Brain microvascular endothelial cell (primary cell): ENCODE data around the gene HYAL3.
"Not testable (repeated sequence)": the region's sequence is repeated elsewhere in the genome, so short reads cannot be mapped to it uniquely, and the experiment has no call there.

Experiments used
- DNase-seq: peaks from one replicate; pipeline ENCODE4 v3.0.0-alpha.2; 2020
- H3K27ac ChIP-seq: fragments of 250-450 bp; sonication (Bioruptor Pico); 2 replicates; pipeline ENCODE4 v1.5.1; 2020; ENCODE audit warnings: mild to moderate bottlenecking, moderate library complexity
- H3K27me3 ChIP-seq: fragments of 250-450 bp; sonication (Bioruptor Pico); replicated peaks from 2 replicates; pipeline ENCODE4 v1.5.1; 2020; ENCODE audit warnings: mild to moderate bottlenecking
- H3K36me3 ChIP-seq: fragments of 250-450 bp; sonication (Bioruptor Pico); replicated peaks from 2 replicates; pipeline ENCODE4 v1.5.1; 2020; ENCODE audit warnings: mild to moderate bottlenecking
- H3K4me3 ChIP-seq: 2 replicates; pipeline ENCODE4 v1.5.1; 2011; ENCODE audit warnings: low read depth, mild to moderate bottlenecking, control low read depth, low read length, moderate library complexity
- CTCF ChIP-seq: IDR thresholded peaks from 2 replicates; pipeline ENCODE4 v1.5.1; 2011; ENCODE audit warnings: low read depth, mild to moderate bottlenecking, moderate library complexity, low read length, control low read depth, inconsistent platforms; ENCODE audit errors: missing control alignments
- in situ Hi-C: cut with HindIII; loops from 2 replicates; pipeline ENCODE4 v1.10.0; 2017; ENCODE audit warnings: low sequenced_read_pairs, low pct_ligation_motif_present

HYAL3 gene

GRCh38 chr3:50314816-50315215 lies 15.6 kb upstream of the HYAL3 start:
- no peak for DNase-seq
- Histone ChIP-seq H3K36me3 (peaks cover 9% of the 10 kb centered on the region), H3K27me3 (no peaks in the 10 kb centered on the region), H3K4me3 (no peak overlapping the region), H3K27ac (no peak overlapping the region)
- in situ Hi-C loops, result no loop called here
- TF ChIP-seq CTCF, result no peak

GRCh38 chr3:50314342-50314741 lies 15.1 kb upstream of the HYAL3 start:
- Histone ChIP-seq H3K27ac (no peak overlapping the region), H3K36me3 (peaks cover 4% of the 10 kb centered on the region), H3K4me3 (no peak overlapping the region), H3K27me3 (no peaks in the 10 kb centered on the region)
- in situ Hi-C loops, result no loop called here
- TF ChIP-seq CTCF, result no peak
- no peak for DNase-seq

- H3K27me3 ChIP-seq, H3K4me3 ChIP-seq, in situ Hi-C loops, DNase-seq, H3K36me3 ChIP-seq, H3K27ac ChIP-seq: not testable (repeated sequence)
Observed at GRCh38 chr3:50312041-50312440, 12.8 kb upstream of the HYAL3 start.

GRCh38 chr3:50304601-50305000 lies 5.4 kb upstream of the HYAL3 start:
- in situ Hi-C loops, result no loop called here
- no peak for DNase-seq
- no peak overlapping the region for H3K27ac ChIP-seq
- no peak overlapping the region for H3K4me3 ChIP-seq
- no peaks in the 10 kb centered on the region for H3K36me3 ChIP-seq
- H3K27me3 ChIP-seq, result no peaks in the 10 kb centered on the region
- no peak for TF ChIP-seq CTCF

GRCh38 chr3:50303013-50303815 lies 4.0 kb upstream of the HYAL3 start, which contains the start of gene HYAL1:
Gene HYAL1, minus strand, starts transcription at chr3:50303574. Its CDS starts 618 bp downstream, at chr3:50302956.
- in situ Hi-C loops, result no loop called here
- H3K36me3 ChIP-seq, result no peaks in the 10 kb centered on the region
- no peaks in the 10 kb centered on the region for H3K27me3 ChIP-seq
- peak; percentile 26 for TF ChIP-seq CTCF
- DNase-seq, result no peak
- no peak within 1 kb of the TSS for H3K4me3 ChIP-seq
- no peak within 1 kb of the TSS for H3K27ac ChIP-seq

- H3K36me3 ChIP-seq, result no peaks in the 10 kb centered on the region
- no peak for TF ChIP-seq CTCF
- no peak overlapping the region for H3K27ac ChIP-seq
- in situ Hi-C loops, result no loop called here
- DNase-seq, result no peak
- H3K27me3 ChIP-seq, result no peaks in the 10 kb centered on the region
- no peak overlapping the region for H3K4me3 ChIP-seq
Observed at GRCh38 chr3:50302095-50303012, 3.1 kb upstream of the HYAL3 start.
